ENCODE measurements around the gene GNAT2. TPM values are rescaled to one million over a fixed set of nuclear protein-coding genes. Genes with fewer than 3 reads are reported as not detected.

GNAT2 gene
- total RNA-seq, 2 donors from 2014 or later = not detected

- Histone ChIP-seq H3K4me3 (no peak overlapping the region), H3K36me3 (no peaks in the 10 kb centered on the region), H3K9me3 (no peaks in the 10 kb centered on the region), H3K4me1 (ENCODE audit: control insufficient read depth in 1 of 2, low read depth in 2 of 2) (peaks cover 4 to 6% of the 10 kb centered on the region in 2 donors), H3K27me3 (replicated peaks; ENCODE audit: insufficient read depth) (no peaks in the 10 kb centered on the region), H3K27ac (no peak overlapping the region)
- ATAC-seq (ENCODE audit: insufficient number of reproducible peaks, low FRiP score, low read depth) (no peak), DNase-seq (ENCODE audit: low spot score) (no peak)
- TF ChIP-seq CTCF (IDR thresholded peaks at IDR 0.05) = no peak
Measured at GRCh38 chr1:109637446-109637845, 18.0 kb upstream of the GNAT2 start.

- no peak for TF ChIP-seq CTCF (IDR thresholded peaks at IDR 0.05)
- Histone ChIP-seq H3K4me1 (ENCODE audit: control insufficient read depth in 1 of 2, low read depth in 2 of 2) (peaks cover 4 to 6% of the 10 kb centered on the region in 2 donors), H3K27ac (no peak overlapping the region), H3K9me3 (no peaks in the 10 kb centered on the region), H3K27me3 (replicated peaks; ENCODE audit: insufficient read depth) (no peaks in the 10 kb centered on the region), H3K36me3 (peaks cover 2% of the 10 kb centered on the region), H3K4me3 (no peak overlapping the region)
- ATAC-seq (ENCODE audit: insufficient number of reproducible peaks, low FRiP score, low read depth) = no peak
- DNase-seq (ENCODE audit: low spot score) = no peak
Measured at GRCh38 chr1:109636201-109636952, 17.0 kb upstream of the GNAT2 start.

- Histone ChIP-seq H3K9me3 (no peaks in the 10 kb centered on the region), H3K36me3 (peaks cover 8% of the 10 kb centered on the region), H3K27ac (no peak overlapping the region), H3K27me3 (replicated peaks; ENCODE audit: insufficient read depth) (no peaks in the 10 kb centered on the region), H3K4me3 (no peak overlapping the region), H3K4me1 (ENCODE audit: control insufficient read depth in 1 of 2, low read depth in 2 of 2) (peaks cover 4 to 6% of the 10 kb centered on the region in 2 donors)
- DNase-seq (ENCODE audit: low spot score) (no peak), ATAC-seq (ENCODE audit: insufficient number of reproducible peaks, low FRiP score, low read depth) (no peak)
- no peak for TF ChIP-seq CTCF (IDR thresholded peaks at IDR 0.05)
Measured at GRCh38 chr1:109635862-109636200, 16.4 kb upstream of the GNAT2 start.

GRCh38 chr1:109634771-109635750, 15.6 kb upstream of the GNAT2 start:
- Histone ChIP-seq H3K4me1 (ENCODE audit: control insufficient read depth in 1 of 2, low read depth in 2 of 2) (peaks cover 4 to 6% of the 10 kb centered on the region in 2 donors), H3K9me3 (no peaks in the 10 kb centered on the region), H3K27ac (no peak overlapping the region), H3K4me3 (no peak overlapping the region), H3K27me3 (replicated peaks; ENCODE audit: insufficient read depth) (no peaks in the 10 kb centered on the region), H3K36me3 (peaks cover 12% of the 10 kb centered on the region)
- TF ChIP-seq CTCF (IDR thresholded peaks at IDR 0.05) = no peak
- no peak for ATAC-seq (ENCODE audit: insufficient number of reproducible peaks, low FRiP score, low read depth)
- no peak for DNase-seq (ENCODE audit: low spot score)

- TF ChIP-seq CTCF (IDR thresholded peaks at IDR 0.05) = no peak
- DNase-seq (ENCODE audit: low spot score) (no peak), ATAC-seq (ENCODE audit: insufficient number of reproducible peaks, low FRiP score, low read depth) (no peak)
- Histone ChIP-seq H3K4me3 (no peak overlapping the region), H3K27ac (no peak overlapping the region), H3K4me1 (ENCODE audit: control insufficient read depth in 1 of 2, low read depth in 2 of 2) (peaks cover 4 to 6% of the 10 kb centered on the region in 2 donors), H3K27me3 (replicated peaks; ENCODE audit: insufficient read depth) (no peaks in the 10 kb centered on the region), H3K9me3 (no peaks in the 10 kb centered on the region), H3K36me3 (peaks cover 20% of the 10 kb centered on the region)
Measured at GRCh38 chr1:109634292-109634691, 14.9 kb upstream of the GNAT2 start.
